Fibroblast of lung (primary cell): ENCODE results near the gene TPX2.

ENCODE experiments used
- CTCF ChIP-seq, 2 donors: IDR thresholded peaks in 1 of 2; conservative IDR thresholded peaks in 1 of 2; 1 replicate in 1 of 2; 2 replicates in 1 of 2; pipeline ENCODE4 v1.5.1; 2011 to 2012; ENCODE audit warnings: low read length in 2 of 2, control low read depth in 1 of 2, inconsistent platforms in 1 of 2, low read depth in 1 of 2, mild to moderate bottlenecking in 1 of 2
- EZH2 ChIP-seq: IDR thresholded peaks from 2 replicates; pipeline ENCODE4 v1.5.1; 2012; ENCODE audit warnings: low read length, control low read depth, mild to moderate bottlenecking; ENCODE audit errors: missing control alignments

- TF ChIP-seq CTCF (conservative IDR thresholded peaks at IDR 0.05 in 1 of 2, IDR thresholded peaks at IDR 0.05 in 1 of 2; ENCODE audit: low read depth in 1 of 2, low read length in 2 of 2) (peak; percentile 78 to 80), EZH2 (no peak)
These were observed 16.6 kb upstream of the TPX2 start, which contains the start of gene BCL2L1 for GRCh38 chr20:31722257-31723068.
